Right forelimb (tissue), 1 donor: Measurements from ENCODE around the gene SLC25A1.

Experiments used
- DNase-seq: peaks from one replicate; pipeline ENCODE4 v3.0.0-alpha.2; 2018

Gene SLC25A1

DNA sequence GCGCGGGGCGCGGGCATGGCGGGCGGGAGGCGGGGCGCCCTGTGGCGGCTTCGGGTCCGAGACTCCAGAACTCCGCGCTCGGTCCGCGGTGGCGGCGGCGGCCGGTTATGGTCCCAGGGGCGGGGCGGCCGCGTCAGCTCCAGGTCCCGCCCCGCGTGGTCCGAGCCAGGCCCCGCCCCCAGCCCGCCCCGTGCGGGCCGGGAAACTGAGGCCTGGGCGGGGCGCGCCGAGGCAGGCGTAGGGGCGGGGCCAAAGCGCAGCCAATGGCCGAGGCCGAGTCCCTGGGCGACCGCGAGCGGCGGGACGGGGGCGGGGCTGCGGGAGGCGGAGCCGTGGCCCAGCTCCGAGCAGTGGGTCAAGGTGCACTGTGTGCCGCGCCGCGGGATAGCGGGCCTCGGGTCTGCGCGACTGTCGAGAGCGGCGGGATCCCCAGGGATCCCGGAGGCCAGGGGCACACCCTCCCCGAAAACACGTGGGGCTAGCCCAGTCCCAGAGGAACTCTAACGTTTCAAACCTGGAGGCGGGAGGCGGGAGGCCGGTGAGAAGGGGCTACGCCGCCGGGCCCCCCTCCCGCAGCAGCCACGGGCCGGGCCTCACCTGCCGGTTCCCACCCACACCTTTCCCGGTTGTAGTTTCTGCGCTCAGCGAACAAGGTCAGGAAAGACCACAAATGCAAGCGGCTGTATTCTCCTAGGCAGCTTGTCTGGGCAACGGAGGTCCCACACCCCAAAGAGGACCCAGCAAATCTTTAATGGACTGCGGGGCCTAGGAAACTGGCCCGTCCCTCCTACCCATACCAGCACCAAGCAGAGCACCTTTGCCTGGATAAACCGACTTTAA is at the start of gene SLC25A1:
SLC25A1 (minus strand) TSS at position 80 of the 840 bp plus-strand sequence; CDS start at position 17, 63 bp downstream.
- peak; percentile 89 for DNase-seq

GRCh38 chr22:19228179-19228578 is 49.6 kb upstream of the SLC25A1 start:
- no peak for DNase-seq

- DNase-seq, result no peak
Measured at GRCh38 chr22:19226428-19226827, 47.9 kb upstream of the SLC25A1 start.

- DNase-seq, result no peak
Measured at GRCh38 chr22:19225560-19225959, 47.0 kb upstream of the SLC25A1 start.

DNA sequence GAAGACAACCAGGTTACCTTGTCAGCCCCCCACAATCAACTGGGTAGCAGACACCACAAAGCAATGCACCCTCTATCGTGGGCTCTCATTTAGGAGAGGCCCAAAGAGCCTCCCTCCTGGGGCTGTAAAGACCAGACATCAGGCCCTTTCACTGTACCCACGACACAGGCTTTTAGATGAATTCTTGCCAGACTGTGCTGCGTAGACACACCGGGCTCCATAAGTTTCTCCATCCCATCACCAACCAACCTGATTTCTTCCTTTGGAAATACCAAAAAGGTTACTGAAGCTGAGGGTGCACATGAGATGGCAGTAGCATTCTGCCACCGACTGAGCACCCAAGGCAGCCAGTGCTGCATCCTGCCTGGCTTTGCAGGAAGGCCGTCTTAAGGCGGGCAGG is 46.4 kb upstream of the SLC25A1 start:
- no peak for DNase-seq

GRCh38 chr22:19224557-19224956 is 46.0 kb upstream of the SLC25A1 start:
- DNase-seq, result no peak

GRCh38 chr22:19223617-19224016 is 45.1 kb upstream of the SLC25A1 start:
- DNase-seq, result no peak

DNA sequence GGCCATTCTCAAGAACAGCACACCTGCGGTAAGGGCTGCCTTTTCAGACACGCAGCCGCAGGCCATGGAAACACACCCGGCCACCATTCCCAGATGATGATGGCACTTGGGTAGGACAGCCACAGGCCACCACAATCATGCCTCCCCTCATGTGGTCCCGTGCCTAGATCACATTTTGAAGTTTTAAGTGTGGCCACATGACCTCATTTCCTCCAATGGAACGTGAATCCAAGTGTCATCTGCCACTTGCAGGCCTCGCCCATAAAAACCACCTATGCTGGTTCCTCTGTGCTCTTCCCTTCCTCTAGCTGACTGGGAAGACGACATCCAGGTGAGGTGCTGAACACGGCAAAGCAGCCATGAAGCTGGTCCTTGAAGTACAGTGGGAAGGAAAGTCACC is 44.6 kb upstream of the SLC25A1 start:
- no peak for DNase-seq

GRCh38 chr22:19222242-19223005 is 43.9 kb upstream of the SLC25A1 start:
- no peak for DNase-seq

GRCh38 chr22:19220867-19221266 is 42.3 kb upstream of the SLC25A1 start:
- no peak for DNase-seq

DNA sequence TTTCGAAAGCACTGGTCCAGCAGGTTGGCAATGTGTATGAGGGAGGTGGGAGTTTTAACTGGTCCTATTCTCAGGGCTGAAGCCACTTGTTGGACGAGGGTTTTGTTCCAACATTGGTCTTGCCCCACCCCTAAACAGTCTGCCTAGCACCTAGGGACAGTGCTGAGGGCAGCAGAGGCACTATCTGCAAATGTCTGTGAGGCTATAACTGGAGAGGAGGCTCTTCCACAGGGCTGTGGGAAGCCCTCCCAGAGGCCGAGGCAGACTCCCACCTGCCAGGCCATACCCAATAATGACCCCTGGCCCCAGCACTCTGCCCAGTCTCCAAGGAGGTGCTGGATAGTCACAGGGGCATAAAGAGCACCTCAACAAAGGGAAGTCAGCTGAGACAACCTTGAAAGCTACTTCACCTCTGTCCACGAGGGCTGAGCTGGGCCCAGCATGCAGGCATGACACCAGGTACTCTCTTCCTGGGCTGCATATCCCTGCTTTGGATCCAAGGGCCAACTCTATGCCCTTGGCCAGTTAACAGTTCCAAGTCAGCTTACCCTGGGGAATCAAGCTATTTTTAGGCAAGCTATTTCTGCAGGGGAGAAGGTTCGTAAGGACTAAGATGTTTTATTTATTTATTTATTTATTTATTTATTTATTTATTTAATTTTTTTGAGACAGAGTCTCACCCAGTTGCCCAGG is 40.2 kb upstream of the SLC25A1 start:
- no peak for DNase-seq

GRCh38 chr22:19216579-19216978 is 38.0 kb upstream of the SLC25A1 start:
- DNase-seq, result no peak

DNA sequence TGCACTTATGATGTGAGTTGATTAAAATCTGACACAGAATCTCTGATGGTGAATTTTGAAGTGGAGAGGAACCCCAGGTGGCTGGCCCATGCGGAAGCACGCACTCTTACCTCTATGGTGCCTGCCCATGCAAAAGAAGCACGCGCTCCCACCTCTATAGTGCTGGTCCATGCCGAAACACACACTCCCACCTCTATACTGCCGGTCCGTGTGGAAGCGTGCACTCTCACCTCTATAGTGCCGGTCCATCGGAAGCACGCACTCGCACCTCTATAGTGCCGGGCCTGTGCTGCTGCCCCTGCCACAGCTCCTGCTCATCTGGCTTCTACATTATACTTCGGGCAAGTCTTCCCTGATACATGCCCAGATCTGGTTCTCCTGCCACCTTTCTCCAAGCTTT is 36.8 kb upstream of the SLC25A1 start:
- DNase-seq, result no peak

DNA sequence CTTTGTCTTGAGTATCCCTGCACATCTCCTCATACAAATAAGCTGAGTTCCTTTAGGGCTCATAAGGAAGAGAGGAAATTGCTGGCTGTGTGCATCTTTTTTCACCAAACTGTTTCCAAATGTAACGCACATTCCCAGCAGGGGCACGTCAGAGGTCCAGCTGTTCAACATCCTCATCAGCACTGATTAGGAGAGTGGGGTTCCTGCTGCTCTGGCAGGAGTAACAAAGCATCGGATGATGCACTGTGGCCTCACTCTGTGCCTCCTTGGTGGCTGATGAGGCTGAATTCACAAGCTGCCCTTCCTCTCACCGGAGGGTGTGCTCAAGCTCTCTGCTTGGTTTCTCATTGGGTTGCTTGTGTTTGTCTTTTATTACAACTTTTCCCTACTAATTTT is 35.5 kb upstream of the SLC25A1 start:
- no peak for DNase-seq

- DNase-seq, result no peak
Measured at GRCh38 chr22:19213442-19214077, 35.0 kb upstream of the SLC25A1 start.

- no peak for DNase-seq
Measured at GRCh38 chr22:19213001-19213400, 34.5 kb upstream of the SLC25A1 start.

DNA sequence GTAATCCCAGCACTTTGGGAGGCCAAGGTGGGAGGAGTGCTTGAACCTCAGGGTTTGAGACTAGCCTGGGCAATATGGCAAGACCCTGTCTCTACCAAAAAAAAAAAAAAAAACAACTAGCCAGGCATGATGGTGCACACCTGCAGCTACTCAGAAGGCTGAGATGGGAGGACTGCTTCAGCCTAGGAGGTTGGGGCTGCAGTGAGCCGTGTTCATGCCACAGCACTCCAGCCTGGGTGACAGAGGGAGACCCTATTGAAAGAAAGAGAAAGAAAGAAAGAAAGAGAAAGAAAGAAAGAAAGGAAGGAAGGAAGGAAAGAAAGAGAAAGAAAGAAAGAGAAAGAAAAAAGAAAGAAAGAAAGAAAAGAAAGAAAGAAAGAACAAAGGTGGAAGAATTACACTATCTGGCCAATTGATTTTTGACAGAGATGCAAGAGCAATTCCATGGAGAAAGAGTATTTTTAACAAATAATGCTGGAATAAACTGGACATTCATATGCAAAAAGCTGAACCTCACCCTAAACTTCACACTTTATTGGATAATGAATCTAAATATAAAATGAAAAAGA is 33.9 kb upstream of the SLC25A1 start:
- DNase-seq, result no peak

GRCh38 chr22:19210188-19210587 is 31.7 kb upstream of the SLC25A1 start:
- no peak for DNase-seq

GRCh38 chr22:19208287-19208847 is 29.8 kb upstream of the SLC25A1 start:
- no peak for DNase-seq

- no peak for DNase-seq
Measured at GRCh38 chr22:19207884-19208283, 29.3 kb upstream of the SLC25A1 start.

- DNase-seq, result no peak
Measured at GRCh38 chr22:19207401-19207808, 28.9 kb upstream of the SLC25A1 start.

DNA sequence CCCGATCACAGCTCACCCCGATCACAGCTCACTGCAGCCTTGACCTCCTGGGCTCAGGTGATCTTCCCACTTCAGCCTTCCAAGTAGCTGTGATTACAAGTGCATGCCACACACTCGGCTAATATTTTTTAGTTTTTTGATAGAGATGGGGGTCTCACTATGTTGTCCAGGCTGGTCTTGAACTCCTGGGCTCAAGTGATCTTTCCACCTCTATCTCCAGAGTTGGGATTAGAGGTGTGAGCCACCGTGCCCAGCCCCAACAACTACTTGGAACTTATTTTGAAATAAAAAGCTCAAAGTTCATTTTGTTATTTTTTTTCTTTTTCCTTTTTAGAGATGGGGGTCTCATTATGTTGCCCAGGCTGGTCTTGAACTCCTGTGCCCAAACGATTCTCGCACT is 27.8 kb upstream of the SLC25A1 start:
- no peak for DNase-seq
